GM10266 (cell line): ENCODE measurements around the gene ZNF414.

Source experiments
- DNase-seq: peaks from one replicate; pipeline ENCODE4 v3.0.0; 2012; ENCODE audit errors: extremely low spot score
- CTCF ChIP-seq: IDR thresholded peaks from 2 replicates; pipeline ENCODE4 v1.5.1; 2012; ENCODE audit warnings: mild to moderate bottlenecking, low read depth; ENCODE audit not compliant: control insufficient read depth, insufficient read depth; ENCODE audit errors: missing control alignments

ZNF414 gene

GRCh38 chr19:8463365-8463764, 50.6 kb downstream of the ZNF414 start:
- TF ChIP-seq CTCF: no peak

GRCh38 chr19:8462571-8462970, 51.4 kb downstream of the ZNF414 start:
- no peak for DNase-seq
- no peak for TF ChIP-seq CTCF

More at GRCh38 chr19:8463365-8463764, 50.6 kb downstream of the ZNF414 start:
- no peak for DNase-seq

- no peak for DNase-seq
- no peak for TF ChIP-seq CTCF
Observed at GRCh38 chr19:8461891-8462290, 52.1 kb downstream of the ZNF414 start.

GRCh38 chr19:8461376-8461775, 52.6 kb downstream of the ZNF414 start:
- no peak for TF ChIP-seq CTCF
- no peak for DNase-seq

- no peak for TF ChIP-seq CTCF
- no peak for DNase-seq
Observed at GRCh38 chr19:8460516-8461298, 53.3 kb downstream of the ZNF414 start.
